H1 (cell line): ENCODE results near the gene ABHD17B.

Experiments
- SP1 ChIP-seq: IDR thresholded peaks from 2 replicates; pipeline ENCODE4 v1.6.1; 2011; ENCODE audit warnings: low read depth, low read length
- TF ChIP-seq, protein P1 (sequence below), 3 experiments: IDR thresholded peaks; 1 replicate in 2 of 3; 2 replicates in 1 of 3; pipeline versions ENCODE4 v1.5.1 to v1.6.1; 2011; ENCODE audit warnings: low read length in 3 of 3, mild to moderate bottlenecking in 3 of 3, inconsistent platforms in 2 of 3, low read depth in 1 of 3, moderate library complexity in 1 of 3; ENCODE audit not compliant: insufficient read depth in 1 of 3; ENCODE audit errors: control extremely low read depth in 1 of 3

DNA sequence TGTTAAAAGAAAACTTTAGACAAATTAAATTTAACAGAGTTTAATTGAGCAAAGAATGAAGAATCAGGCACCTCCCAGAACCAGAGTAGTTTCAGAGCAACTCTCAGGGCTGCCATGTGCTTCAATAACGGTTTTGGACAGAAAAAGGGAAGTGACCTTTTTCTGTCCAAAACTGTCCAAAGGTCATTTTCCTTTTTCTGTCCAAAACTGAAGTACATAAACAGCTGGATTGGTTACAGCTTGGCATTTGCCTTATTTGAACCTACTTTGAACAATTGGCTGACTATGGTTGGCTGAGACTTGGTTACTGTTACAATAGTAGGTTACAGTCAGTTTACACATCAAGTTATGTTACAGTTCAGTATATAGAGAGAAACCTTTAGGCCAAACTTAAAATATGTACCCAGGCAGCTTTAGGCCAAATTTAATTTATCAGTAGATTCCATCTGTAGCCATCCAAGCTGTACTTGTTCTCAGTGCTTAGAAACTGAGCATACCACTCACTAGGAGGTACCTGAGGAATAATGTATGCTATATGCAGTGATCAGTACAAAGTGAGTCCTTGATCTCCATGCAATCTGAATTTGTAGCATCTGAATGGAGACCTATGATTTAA, 44.4 kb upstream of the ABHD17B start:
- TF ChIP-seq, protein P1, sequence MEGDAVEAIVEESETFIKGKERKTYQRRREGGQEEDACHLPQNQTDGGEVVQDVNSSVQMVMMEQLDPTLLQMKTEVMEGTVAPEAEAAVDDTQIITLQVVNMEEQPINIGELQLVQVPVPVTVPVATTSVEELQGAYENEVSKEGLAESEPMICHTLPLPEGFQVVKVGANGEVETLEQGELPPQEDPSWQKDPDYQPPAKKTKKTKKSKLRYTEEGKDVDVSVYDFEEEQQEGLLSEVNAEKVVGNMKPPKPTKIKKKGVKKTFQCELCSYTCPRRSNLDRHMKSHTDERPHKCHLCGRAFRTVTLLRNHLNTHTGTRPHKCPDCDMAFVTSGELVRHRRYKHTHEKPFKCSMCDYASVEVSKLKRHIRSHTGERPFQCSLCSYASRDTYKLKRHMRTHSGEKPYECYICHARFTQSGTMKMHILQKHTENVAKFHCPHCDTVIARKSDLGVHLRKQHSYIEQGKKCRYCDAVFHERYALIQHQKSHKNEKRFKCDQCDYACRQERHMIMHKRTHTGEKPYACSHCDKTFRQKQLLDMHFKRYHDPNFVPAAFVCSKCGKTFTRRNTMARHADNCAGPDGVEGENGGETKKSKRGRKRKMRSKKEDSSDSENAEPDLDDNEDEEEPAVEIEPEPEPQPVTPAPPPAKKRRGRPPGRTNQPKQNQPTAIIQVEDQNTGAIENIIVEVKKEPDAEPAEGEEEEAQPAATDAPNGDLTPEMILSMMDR (IDR thresholded peaks at IDR 0.05; ENCODE audit: control extremely low read depth in 1 of 3, insufficient read depth in 1 of 3, low read depth in 1 of 3, low read length in 3 of 3): no peak
- TF ChIP-seq SP1: no peak
